Activated naive CD4-positive, alpha-beta T cell treated with anti-CD3 and anti-CD28 coated beads, Interleukin-2, amount 50 U/mL, for 72 hours (primary cell): ENCODE measurements around the gene DMRTA2. TPM values are rescaled to one million over a fixed set of nuclear protein-coding genes. Genes with fewer than 3 reads are reported as not detected.
A peak's percentile ranks its signal among the peaks of the same experiment; 100 is the strongest.

Experiments
- ATAC-seq, 2 donors: fragments of 150-1000 bp; cut with Tn5 transposase; 2 replicates each; pipeline ENCODE4 v1.10.0; 2021; ENCODE audit warnings: mild to moderate bottlenecking in 2 of 2, moderate library complexity in 2 of 2
- DNase-seq, 2 donors: peaks; one replicate each; pipeline ENCODE4 v3.0.0; 2021 to 2022; ENCODE audit warnings: low spot score in 2 of 2
- H3K27ac Mint-ChIP-seq, 2 donors: one replicate each; pipeline ENCODE4 v1.8.0; 2022; ENCODE audit warnings: mild to moderate bottlenecking in 2 of 2, mixed read lengths in 2 of 2
- H3K36me3 Mint-ChIP-seq, 2 donors: one replicate each; pipeline ENCODE4 v1.8.0; 2022; ENCODE audit warnings: mixed read lengths in 2 of 2
- H3K9me3 Mint-ChIP-seq, 2 donors: one replicate each; pipeline ENCODE4 v1.8.0; 2022; ENCODE audit warnings: mixed read lengths in 2 of 2
- total RNA-seq, 2 donors: library from RNA; stranded (reverse); gene quantifications; one replicate each; pipeline ENCODE4 v1.2.3, GENCODE V29; 2022

The DMRTA2 gene
- total RNA-seq, 2 donors from 2014 or later, result not detected

- DNase-seq (no peak), ATAC-seq (no peak)
- peaks cover 5 to 32% of the 10 kb centered on the region in 2 donors for H3K36me3 Mint-ChIP-seq
- peak overlapping the region in 1 of 2 donors; percentile 55 for H3K27ac Mint-ChIP-seq
- H3K9me3 Mint-ChIP-seq, result no peaks in the 10 kb centered on the region
Observed at GRCh38 chr1:50426108-50426700, 3.0 kb upstream of the DMRTA2 start.

DNA sequence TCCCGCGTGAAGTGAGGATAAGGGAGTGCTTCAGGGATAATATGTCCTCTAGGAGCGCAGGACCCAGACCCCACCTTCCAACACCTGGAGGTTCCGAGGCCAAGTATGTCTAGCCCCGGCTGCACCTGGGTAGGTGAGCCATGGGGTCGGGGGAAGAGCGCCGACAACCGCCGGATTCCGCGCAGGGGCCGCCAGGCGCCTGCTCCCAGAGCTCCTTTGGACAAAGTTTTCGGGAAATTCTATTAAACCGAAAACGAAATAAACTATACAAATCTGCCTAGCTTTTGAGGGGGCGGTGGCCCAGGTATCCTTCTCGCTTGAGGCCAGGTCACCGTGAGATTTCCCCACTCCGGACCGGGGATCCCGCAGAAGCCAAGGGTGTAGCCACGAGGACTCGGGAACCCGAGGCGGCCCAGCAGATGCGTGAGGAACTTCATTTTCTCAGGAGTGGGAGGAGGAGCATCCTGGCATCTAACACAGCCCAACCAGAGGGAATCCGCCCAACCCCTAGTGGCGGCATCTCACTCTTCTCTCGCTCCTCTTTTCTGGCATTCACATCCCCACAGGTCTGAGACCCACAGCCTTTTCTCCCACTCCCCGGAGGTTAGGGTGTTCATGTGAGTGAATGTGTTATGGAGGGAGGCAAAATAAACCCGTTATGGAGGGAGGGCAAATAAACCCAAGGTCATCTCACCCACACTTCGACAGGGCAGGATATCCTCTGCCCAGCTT is 2.3 kb upstream of the DMRTA2 start:
- H3K36me3 Mint-ChIP-seq, result peaks cover 5 to 27% of the 10 kb centered on the region in 2 donors
- H3K9me3 Mint-ChIP-seq, result no peaks in the 10 kb centered on the region
- peak overlapping the region in 1 of 2 donors; percentile 14 for H3K27ac Mint-ChIP-seq
- no peak for DNase-seq
- ATAC-seq, result no peak

DNA sequence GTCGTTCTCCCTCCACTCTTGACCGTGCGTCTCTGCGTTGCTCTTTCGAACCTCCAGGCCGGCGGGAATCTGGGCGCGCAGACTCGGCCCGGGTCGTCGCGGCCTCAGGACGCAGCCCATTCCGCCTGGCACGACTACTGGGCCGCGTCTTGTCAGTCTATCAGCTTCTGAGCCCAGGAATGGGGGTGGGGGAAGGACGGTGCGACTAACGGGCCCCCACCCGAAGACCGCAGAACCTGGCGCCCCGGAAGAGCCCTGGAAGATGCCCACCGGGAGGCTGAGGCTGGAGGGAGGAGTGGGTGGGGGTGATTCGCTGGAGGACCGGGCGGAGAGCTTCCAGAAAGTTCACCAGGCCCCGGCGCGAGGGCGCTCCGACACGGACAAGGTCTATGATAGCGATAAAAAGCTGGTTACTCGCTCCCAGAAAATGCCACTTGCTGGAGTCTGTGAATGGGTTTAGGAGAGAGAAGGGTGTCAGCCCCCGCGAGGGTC is 1.7 kb upstream of the DMRTA2 start:
- peaks cover 5 to 32% of the 10 kb centered on the region in 2 donors for H3K36me3 Mint-ChIP-seq
- H3K27ac Mint-ChIP-seq, result peak overlapping the region; percentile 2 to 12
- ATAC-seq (no peak), DNase-seq (no peak)
- H3K9me3 Mint-ChIP-seq, result no peaks in the 10 kb centered on the region

DNA sequence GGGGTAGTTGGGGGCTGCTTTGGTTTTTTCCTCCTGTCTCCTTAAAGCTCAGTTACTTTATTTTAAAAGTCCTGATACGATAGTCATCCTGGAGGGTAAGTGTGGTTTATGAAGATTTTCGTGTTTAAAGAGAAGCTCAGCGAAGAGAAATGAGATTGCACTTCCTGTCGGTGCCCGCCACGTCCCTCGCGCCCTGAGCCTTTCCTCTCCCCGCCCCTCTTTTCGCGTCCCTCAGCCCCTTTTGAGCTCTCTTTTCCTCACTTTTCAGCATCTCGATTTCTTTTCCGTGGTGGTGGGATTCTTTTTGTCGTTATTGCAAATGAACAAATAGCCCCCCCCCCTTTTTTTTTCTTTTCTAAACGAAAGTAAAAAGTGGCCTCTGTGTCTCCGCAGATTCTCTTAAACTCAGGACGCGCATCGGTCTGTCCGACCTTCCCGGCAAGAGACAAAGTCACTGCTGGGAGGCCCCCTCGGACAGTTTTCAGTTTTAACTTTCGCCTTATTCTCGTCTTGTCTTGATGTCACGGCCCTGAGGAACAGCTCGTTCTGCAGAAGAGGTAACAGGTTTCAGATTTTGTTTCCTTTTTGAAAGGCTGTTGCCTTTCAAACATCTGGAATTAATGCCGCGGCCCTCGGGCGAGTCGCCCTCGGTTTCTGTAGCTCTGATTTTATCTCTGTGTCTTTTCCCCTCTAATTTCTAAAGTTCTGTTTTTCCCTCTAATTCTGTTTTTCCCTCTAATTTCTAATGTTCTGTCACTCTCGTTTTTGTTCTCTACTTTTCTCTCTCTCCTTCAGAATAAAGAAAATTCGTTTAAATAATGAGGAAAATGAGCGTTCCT is 1.0 kb upstream of the DMRTA2 start:
- peak; percentile 37 to 49 for ATAC-seq
- peaks cover 5 to 36% of the 10 kb centered on the region in 2 donors for H3K36me3 Mint-ChIP-seq
- DNase-seq, result peak in 1 of 2 donors; percentile 26
- no peaks in the 10 kb centered on the region for H3K9me3 Mint-ChIP-seq
- H3K27ac Mint-ChIP-seq, result peak overlapping the region; percentile 2 to 66

DNA sequence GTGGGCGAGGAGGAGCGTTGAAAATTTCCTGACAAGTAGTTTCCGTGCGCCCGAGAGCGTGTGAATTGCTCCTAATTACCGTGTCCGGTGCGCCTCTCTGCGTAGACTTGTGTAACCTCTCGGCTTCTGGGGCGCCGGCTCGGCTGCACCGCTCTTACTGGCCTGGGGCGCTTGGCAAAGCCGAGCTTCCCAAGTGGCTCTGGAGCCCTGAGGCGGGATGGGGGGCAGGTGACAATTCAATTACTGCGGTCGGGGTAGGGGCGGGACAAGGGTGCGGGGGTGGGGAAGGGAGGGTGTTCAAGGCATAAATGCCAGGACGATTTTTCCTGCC is 392 bp upstream of the DMRTA2 start:
- DNase-seq (peak in 1 of 2 donors; percentile 45), ATAC-seq (peak; percentile 34 to 60)
- Mint-ChIP-seq H3K36me3 (peaks cover 5 to 36% of the 10 kb centered on the region in 2 donors), H3K9me3 (no peaks in the 10 kb centered on the region), H3K27ac (no peak overlapping the region)

GRCh38 chr1:50422675-50422945 is 633 bp downstream of the DMRTA2 start:
- no peak for ATAC-seq
- no peaks in the 10 kb centered on the region for H3K9me3 Mint-ChIP-seq
- H3K27ac Mint-ChIP-seq, result no peak overlapping the region
- peaks cover 5 to 28% of the 10 kb centered on the region in 2 donors for H3K36me3 Mint-ChIP-seq
- DNase-seq, result no peak

- peaks cover 5 to 28% of the 10 kb centered on the region in 2 donors for H3K36me3 Mint-ChIP-seq
- DNase-seq (no peak), ATAC-seq (no peak)
- no peaks in the 10 kb centered on the region for H3K9me3 Mint-ChIP-seq
- H3K27ac Mint-ChIP-seq, result peak overlapping the region in 1 of 2 donors; percentile 53
Observed at GRCh38 chr1:50421768-50422674, 1.2 kb downstream of the DMRTA2 start.

GRCh38 chr1:50421366-50421748 is 1.9 kb downstream of the DMRTA2 start:
- ATAC-seq (no peak), DNase-seq (no peak)
- Mint-ChIP-seq H3K36me3 (peaks cover 5 to 33% of the 10 kb centered on the region in 2 donors), H3K9me3 (no peaks in the 10 kb centered on the region), H3K27ac (no peak overlapping the region)

GRCh38 chr1:50420689-50421365 is 2.4 kb downstream of the DMRTA2 start:
- Mint-ChIP-seq H3K27ac (peak overlapping the region in 1 of 2 donors; percentile 33), H3K36me3 (peaks cover 5 to 33% of the 10 kb centered on the region in 2 donors), H3K9me3 (no peaks in the 10 kb centered on the region)
- DNase-seq, result peak in 1 of 2 donors; percentile 40
- peak in 1 of 2 donors; percentile 42 for ATAC-seq

DNA sequence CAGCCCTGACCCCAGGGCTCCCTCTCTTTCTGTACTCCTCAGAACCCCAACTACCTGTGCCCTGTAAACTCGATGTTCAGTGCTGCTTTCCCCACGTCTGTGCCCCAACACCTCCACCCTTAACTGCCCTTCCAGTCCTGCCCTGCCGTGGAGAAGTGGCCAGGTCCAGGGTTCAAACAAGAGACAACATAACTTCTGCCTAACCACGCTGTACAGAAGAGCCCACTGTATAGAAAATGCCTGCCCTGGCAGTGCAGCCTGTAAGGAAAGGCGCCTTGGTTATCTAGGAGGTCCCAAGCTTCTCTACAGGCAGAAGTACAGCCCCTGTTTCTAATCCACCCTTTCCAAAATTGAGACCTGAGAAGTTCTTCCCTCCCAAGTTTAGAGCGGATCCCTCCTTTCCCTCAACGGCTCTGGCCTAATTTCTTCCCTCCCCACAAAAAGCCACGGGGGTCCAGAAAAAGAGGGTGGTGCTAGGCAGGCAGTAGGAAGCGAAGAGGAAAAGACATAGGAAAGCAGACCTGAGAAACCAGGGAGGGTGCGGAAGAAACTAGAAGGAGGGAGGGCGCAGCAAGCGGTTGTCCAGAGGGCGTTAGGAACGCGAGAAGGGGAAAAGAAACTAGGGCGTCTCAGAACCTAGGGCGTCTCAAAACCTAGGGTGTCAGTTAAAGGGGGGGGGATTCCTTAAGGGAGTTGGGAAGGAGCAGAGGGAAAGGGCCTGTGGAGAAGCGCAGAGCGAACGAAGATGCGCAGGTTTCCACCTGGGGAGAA is 3.2 kb downstream of the DMRTA2 start:
- Mint-ChIP-seq H3K9me3 (no peaks in the 10 kb centered on the region), H3K36me3 (peaks cover 5 to 33% of the 10 kb centered on the region in 2 donors), H3K27ac (peak overlapping the region in 1 of 2 donors; percentile 33)
- DNase-seq, result no peak
- no peak for ATAC-seq

DNA sequence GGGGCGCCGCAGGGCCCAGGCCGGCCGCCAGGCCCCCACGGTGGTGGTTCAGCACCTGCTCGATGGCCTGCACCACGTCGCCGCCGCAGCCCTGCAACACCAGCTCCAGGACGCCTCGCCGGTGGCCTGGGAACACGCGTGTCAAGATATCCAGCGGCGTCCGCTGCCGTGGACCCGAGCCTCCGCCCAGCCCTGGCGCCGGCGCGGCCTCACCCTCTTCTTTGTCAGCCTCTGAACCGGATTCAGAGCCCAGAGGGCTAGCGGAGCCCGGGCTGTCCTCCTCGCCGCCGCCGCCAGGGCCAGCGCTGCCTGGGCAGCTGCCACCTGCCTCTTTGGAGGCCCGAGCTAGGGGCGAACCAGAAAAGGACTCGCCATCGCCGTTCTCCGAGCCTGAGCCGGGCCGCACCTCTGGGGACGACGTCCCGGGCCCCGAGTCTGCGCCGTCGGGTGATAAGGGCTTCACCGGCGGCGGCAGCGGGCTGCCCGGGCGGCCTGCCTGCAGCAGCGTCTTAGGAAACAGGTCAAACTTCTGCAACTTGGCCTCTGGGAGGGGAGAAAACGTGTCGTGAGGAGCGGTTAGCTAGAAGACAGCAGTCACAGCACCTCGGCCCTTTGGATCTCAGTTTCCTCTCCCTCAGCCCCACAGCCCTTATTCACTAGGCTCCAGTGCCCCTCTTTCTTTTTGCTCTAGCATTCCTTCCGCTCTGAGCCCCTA is 3.9 kb downstream of the DMRTA2 start:
- H3K36me3 Mint-ChIP-seq, result peaks cover 0 to 27% of the 10 kb centered on the region in 2 donors
- no peak for ATAC-seq
- peak in 1 of 2 donors; percentile 29 for DNase-seq
- H3K9me3 Mint-ChIP-seq, result no peaks in the 10 kb centered on the region
- peak overlapping the region in 1 of 2 donors; percentile 33 for H3K27ac Mint-ChIP-seq

GRCh38 chr1:50418600-50419109 is 4.6 kb downstream of the DMRTA2 start:
- DNase-seq, result peak in 1 of 2 donors; percentile 10
- ATAC-seq, result peak in 1 of 2 donors; percentile 14
- Mint-ChIP-seq H3K27ac (no peak overlapping the region), H3K9me3 (no peaks in the 10 kb centered on the region), H3K36me3 (peaks cover 0 to 22% of the 10 kb centered on the region in 2 donors)

DNA sequence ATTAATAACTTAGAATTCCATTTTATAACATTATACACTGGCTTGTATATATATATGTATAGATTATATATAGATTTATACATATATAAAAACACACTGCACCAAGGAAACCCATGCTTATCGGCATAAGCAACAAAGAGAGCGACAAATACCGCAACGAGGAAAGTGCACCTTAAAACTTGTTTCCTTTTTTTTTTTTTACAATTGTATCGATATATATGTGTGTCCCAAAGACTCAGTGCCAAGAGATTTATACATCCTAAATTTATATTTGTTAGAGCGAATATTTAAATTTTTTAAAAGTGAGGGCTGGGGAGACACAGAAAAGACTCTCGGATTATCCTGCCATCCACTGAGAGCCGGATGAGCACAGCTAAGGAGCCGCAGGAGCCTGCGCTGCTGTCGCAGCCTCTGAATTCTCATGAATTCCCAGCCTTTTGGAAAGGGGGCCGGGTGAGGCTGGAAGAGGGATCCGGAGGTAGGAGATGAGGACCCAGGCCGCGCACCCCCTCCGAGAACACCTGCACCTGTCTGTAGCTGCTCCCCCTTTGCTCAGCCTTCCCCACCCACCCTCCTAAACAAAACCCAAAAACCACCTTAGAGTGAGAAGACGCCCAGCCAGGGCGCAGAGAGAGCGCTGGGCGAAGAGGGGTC is 5.2 kb downstream of the DMRTA2 start:
- DNase-seq (no peak), ATAC-seq (no peak)
- Mint-ChIP-seq H3K27ac (peak overlapping the region in 1 of 2 donors; percentile 56), H3K9me3 (no peaks in the 10 kb centered on the region), H3K36me3 (peaks cover 0 to 22% of the 10 kb centered on the region in 2 donors)

- ATAC-seq (no peak), DNase-seq (peak in 1 of 2 donors; percentile 22)
- Mint-ChIP-seq H3K9me3 (no peaks in the 10 kb centered on the region), H3K27ac (peak overlapping the region in 1 of 2 donors; percentile 56), H3K36me3 (peaks cover 0 to 22% of the 10 kb centered on the region in 2 donors)
Observed at GRCh38 chr1:50417507-50417906, 5.7 kb downstream of the DMRTA2 start.
